Caco-2 (cell line): ENCODE measurements around the gene MS4A18. TPM values are rescaled to one million over a fixed set of nuclear protein-coding genes. Genes with fewer than 3 reads are reported as not detected.

Experiments
- BruUV-seq: library from RNA; stranded (reverse); fragments of 400-500 nt; replicated peaks from 2 replicates; lab custom pipeline; 2021; lab: Mats Ljungman, UMichigan
- CTCF ChIA-PET: fragments of 300-600 bp; sonication (Branson Sonifier 250); formaldehyde crosslinking; loops from one replicate; lab custom pipeline; 2022; ENCODE audit warnings: antibody characterized with exemption; lab: Charles Lee
- POLR2A ChIA-PET: fragments of 300-600 bp; sonication (Branson Sonifier 250); formaldehyde crosslinking; loops from one replicate; lab custom pipeline; 2022; ENCODE audit warnings: antibody characterized with exemption; lab: Charles Lee
- DNase-seq, 2 experiments: peaks; one replicate each; pipeline versions ENCODE4 v3.0.0 to v3.0.0-alpha.2; 2020 to 2022
- H3K27me3 ChIP-seq: replicated peaks from 2 replicates; pipeline ENCODE4 v1.6.0; 2011; ENCODE audit warnings: low read length; ENCODE audit not compliant: control insufficient read depth, insufficient read depth
- H3K36me3 ChIP-seq: 2 replicates; pipeline ENCODE4 v1.5.1; 2011; ENCODE audit warnings: low read length; ENCODE audit not compliant: control insufficient read depth, insufficient read depth
- H3K4me1 ChIP-seq: fragments of 250-450 bp; sonication (Bioruptor Pico); 2 replicates; pipeline ENCODE4 v1.5.1; 2020; ENCODE audit warnings: mild to moderate bottlenecking
- H3K4me3 ChIP-seq: 2 replicates; pipeline ENCODE4 v1.5.1; 2011; ENCODE audit warnings: low read depth, mild to moderate bottlenecking, control low read depth, low read length
- H3K9me3 ChIP-seq: fragments of 250-450 bp; sonication (Bioruptor Pico); 2 replicates; pipeline ENCODE4 v1.5.1; 2020; ENCODE audit warnings: mild to moderate bottlenecking, moderate library complexity
- H3K27ac Mint-ChIP-seq: one replicate; pipeline ENCODE4 v1.8.0; 2022; ENCODE audit warnings: mixed read lengths; ENCODE audit not compliant: unreplicated experiment
- H3K27me3 Mint-ChIP-seq: one replicate; pipeline ENCODE4 v1.8.0; 2022; ENCODE audit warnings: mixed read lengths; ENCODE audit not compliant: insufficient read depth, unreplicated experiment
- H3K36me3 Mint-ChIP-seq: one replicate; pipeline ENCODE4 v1.8.0; 2022; ENCODE audit warnings: mild to moderate bottlenecking, mixed read lengths; ENCODE audit not compliant: insufficient read depth, unreplicated experiment
- H3K4me1 Mint-ChIP-seq: one replicate; pipeline ENCODE4 v1.8.0; 2022; ENCODE audit warnings: low read depth, mixed read lengths; ENCODE audit not compliant: unreplicated experiment
- H3K4me3 Mint-ChIP-seq: one replicate; pipeline ENCODE4 v1.8.0; 2022; ENCODE audit warnings: mild to moderate bottlenecking, moderate library complexity, mixed read lengths; ENCODE audit not compliant: unreplicated experiment
- H3K9me3 Mint-ChIP-seq: one replicate; pipeline ENCODE4 v1.8.0; 2022; ENCODE audit warnings: mixed read lengths; ENCODE audit not compliant: unreplicated experiment
- intact Hi-C: fragments of 100-400 bp; cut with micrococcal nuclease; formaldehyde crosslinking; loops from one replicate; pipeline ENCODE4 v1.10.0; 2022; ENCODE audit not compliant: unreplicated experiment
- total RNA-seq: library from RNA; stranded (reverse); gene quantifications from 2 replicates; pipeline ENCODE4 v1.2.3, GENCODE V29; 2022
- TF ChIP-seq, protein P1 (sequence below), 2 experiments: fragments of 200-600 bp in 1 of 2; IDR thresholded peaks; 1 replicate in 1 of 2; 2 replicates in 1 of 2; pipeline versions ENCODE4 v1.5.1 to v1.8.0; 2011 to 2022; ENCODE audit warnings: antibody characterized with exemption in 1 of 2, control low read depth in 1 of 2, inconsistent platforms in 1 of 2, low read depth in 1 of 2, low read length in 1 of 2, mild to moderate bottlenecking in 1 of 2, moderate library complexity in 1 of 2; ENCODE audit not compliant: insufficient read depth in 1 of 2, severe bottlenecking in 1 of 2, unreplicated experiment in 1 of 2

The MS4A18 gene
- total RNA-seq, 1 experiment from 2014 or later, result not detected

DNA sequence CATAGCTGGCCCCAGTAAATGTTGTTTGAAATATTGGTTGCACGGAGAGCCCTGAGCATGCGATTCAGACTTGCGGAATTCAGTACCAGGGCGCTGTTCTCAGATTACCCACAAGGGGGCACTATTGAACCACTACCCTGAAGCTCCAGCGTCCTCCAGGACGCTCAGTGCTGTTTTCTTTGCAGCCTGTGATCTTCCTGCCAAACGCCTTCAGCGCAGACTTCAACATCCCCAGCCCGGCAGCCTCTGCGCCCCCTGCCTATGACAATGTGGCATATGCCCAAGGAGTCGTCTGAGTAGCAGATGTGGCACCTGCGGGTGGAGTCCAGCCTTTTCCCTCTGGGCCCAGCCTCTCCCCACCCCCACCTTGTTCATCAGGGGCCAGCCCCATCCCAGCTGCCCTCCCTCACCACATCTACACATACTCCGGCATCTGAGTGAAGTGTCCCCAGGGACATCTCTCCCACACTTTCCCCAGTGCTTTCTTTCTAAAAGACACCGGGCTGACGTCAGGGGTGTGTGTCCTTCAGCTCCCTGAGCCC is 51.0 kb downstream of the MS4A18 start:
- ChIA-PET CTCF (interaction anchor here (0.8 to 3.6 kb wide), 18 partner anchors 9 to 124 kb away, joined by 3 to 24 read pairs (median 4); partner anchors contain the start of gene MS4A10), POLR2A (interaction anchor here (0.6 to 0.7 kb wide), 2 partner anchors 11 to 76 kb away, joined by 3 to 4 read pairs; partner anchors contain the start of gene MS4A8)
- no peak overlapping the region for H3K4me3 Mint-ChIP-seq
- Histone ChIP-seq H3K36me3 (no peaks in the 10 kb centered on the region), H3K4me3 (no peak overlapping the region), H3K4me1 (no peaks in the 10 kb centered on the region), H3K9me3 (no peaks in the 10 kb centered on the region), H3K27me3 (no peaks in the 10 kb centered on the region)
- intact Hi-C loops, result loop anchor here (1.0 to 5.0 kb wide), 5 partner anchors 56 to 397 kb away; no protein-coding TSS in a partner anchor
- H3K9me3 Mint-ChIP-seq, result no peaks in the 10 kb centered on the region
- no peaks in the 10 kb centered on the region for H3K27me3 Mint-ChIP-seq
- DNase-seq, result peak; percentile 83 to 89
- H3K27ac Mint-ChIP-seq, result no peak overlapping the region
- TF ChIP-seq, protein P1, sequence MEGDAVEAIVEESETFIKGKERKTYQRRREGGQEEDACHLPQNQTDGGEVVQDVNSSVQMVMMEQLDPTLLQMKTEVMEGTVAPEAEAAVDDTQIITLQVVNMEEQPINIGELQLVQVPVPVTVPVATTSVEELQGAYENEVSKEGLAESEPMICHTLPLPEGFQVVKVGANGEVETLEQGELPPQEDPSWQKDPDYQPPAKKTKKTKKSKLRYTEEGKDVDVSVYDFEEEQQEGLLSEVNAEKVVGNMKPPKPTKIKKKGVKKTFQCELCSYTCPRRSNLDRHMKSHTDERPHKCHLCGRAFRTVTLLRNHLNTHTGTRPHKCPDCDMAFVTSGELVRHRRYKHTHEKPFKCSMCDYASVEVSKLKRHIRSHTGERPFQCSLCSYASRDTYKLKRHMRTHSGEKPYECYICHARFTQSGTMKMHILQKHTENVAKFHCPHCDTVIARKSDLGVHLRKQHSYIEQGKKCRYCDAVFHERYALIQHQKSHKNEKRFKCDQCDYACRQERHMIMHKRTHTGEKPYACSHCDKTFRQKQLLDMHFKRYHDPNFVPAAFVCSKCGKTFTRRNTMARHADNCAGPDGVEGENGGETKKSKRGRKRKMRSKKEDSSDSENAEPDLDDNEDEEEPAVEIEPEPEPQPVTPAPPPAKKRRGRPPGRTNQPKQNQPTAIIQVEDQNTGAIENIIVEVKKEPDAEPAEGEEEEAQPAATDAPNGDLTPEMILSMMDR (IDR thresholded peaks at IDR 0.05; ENCODE audit: insufficient read depth in 1 of 2, low read depth in 1 of 2, low read length in 1 of 2, severe bottlenecking in 1 of 2, unreplicated experiment in 1 of 2), result peak; percentile 92 to 95
- no peaks in the 10 kb centered on the region for H3K4me1 Mint-ChIP-seq
- no TSS peak for BruUV-seq
- no peaks in the 10 kb centered on the region for H3K36me3 Mint-ChIP-seq

DNA sequence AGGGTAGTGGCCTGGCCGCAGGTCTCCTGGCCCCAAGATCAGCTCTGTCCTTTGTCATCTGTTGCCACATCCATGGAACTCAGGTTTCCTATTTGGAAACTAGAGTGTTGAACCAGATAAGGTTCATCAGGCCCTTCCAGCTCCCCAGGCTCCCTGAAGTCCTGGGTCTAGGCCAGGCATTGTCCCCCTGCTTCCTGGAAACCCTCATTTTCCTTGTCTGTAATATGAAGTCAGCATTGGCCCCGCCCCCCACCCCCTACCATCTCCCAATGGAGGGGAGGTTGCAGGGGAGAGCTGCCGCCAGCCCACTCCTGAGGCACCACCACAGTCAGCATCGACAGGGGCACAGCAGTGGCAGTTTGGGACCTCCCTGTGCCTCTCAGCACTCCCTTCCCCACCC is 51.6 kb downstream of the MS4A18 start:
- DNase-seq, result no peak
- Mint-ChIP-seq H3K27me3 (no peaks in the 10 kb centered on the region), H3K4me3 (no peak overlapping the region), H3K4me1 (no peaks in the 10 kb centered on the region), H3K36me3 (no peaks in the 10 kb centered on the region), H3K27ac (no peak overlapping the region), H3K9me3 (no peaks in the 10 kb centered on the region)
- ChIA-PET POLR2A (no interaction called here), CTCF (interaction anchor here (0.6 to 3.6 kb wide), 9 partner anchors 9 to 123 kb away, joined by 3 to 24 read pairs (median 6); partner anchors contain the start of gene MS4A10)
- TF ChIP-seq, protein P1 (IDR thresholded peaks at IDR 0.05; ENCODE audit: insufficient read depth in 1 of 2, low read depth in 1 of 2, low read length in 1 of 2, severe bottlenecking in 1 of 2, unreplicated experiment in 1 of 2), result no peak
- no peaks in the 10 kb centered on the region for H3K9me3 ChIP-seq
- no peaks in the 10 kb centered on the region for H3K36me3 ChIP-seq
- H3K27me3 ChIP-seq, result no peaks in the 10 kb centered on the region
- BruUV-seq, result no TSS peak
- H3K4me1 ChIP-seq, result no peaks in the 10 kb centered on the region
- intact Hi-C loops, result loop anchor here (5.0 kb wide), 1 partner anchor 396 kb away; no protein-coding TSS in a partner anchor
- H3K4me3 ChIP-seq, result no peak overlapping the region

DNA sequence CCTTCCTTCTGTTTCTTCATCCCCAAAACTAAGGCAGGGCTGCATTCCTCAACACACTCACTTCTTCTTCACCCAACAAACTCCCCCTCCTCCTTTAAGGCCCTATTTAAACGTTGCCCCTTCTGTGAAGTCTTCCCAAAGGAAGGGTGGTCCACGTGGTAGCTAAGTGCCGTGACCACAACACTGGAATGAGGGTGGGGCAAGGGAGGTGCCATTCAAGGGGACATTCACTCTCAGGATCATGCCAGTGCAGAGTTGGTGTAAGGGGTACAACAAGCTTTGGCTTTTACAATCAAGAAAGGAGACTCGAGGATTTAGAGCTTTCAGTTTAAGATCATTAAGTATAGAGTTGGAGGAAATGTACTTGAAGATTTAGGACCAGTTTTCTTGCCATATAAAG is 52.6 kb downstream of the MS4A18 start:
- Mint-ChIP-seq H3K4me1 (no peaks in the 10 kb centered on the region), H3K9me3 (no peaks in the 10 kb centered on the region), H3K27me3 (no peaks in the 10 kb centered on the region), H3K27ac (no peak overlapping the region), H3K36me3 (no peaks in the 10 kb centered on the region), H3K4me3 (no peak overlapping the region)
- no peaks in the 10 kb centered on the region for H3K36me3 ChIP-seq
- CTCF ChIA-PET, result interaction anchor here (1.0 to 3.6 kb wide), 3 partner anchors 15 to 119 kb away, joined by 3 to 24 read pairs (median 21); no protein-coding TSS in a partner anchor
- H3K27me3 ChIP-seq, result no peaks in the 10 kb centered on the region
- H3K4me3 ChIP-seq, result no peak overlapping the region
- TF ChIP-seq, protein P1 (IDR thresholded peaks at IDR 0.05; ENCODE audit: insufficient read depth in 1 of 2, low read depth in 1 of 2, low read length in 1 of 2, severe bottlenecking in 1 of 2, unreplicated experiment in 1 of 2), result no peak
- POLR2A ChIA-PET, result no interaction called here
- H3K9me3 ChIP-seq, result no peaks in the 10 kb centered on the region
- no peak for DNase-seq
- no peaks in the 10 kb centered on the region for H3K4me1 ChIP-seq
- no TSS peak for BruUV-seq
- intact Hi-C loops, result loop anchor here (5.0 kb wide), 1 partner anchor 395 kb away; no protein-coding TSS in a partner anchor
